H4 (cell line): Measurements from ENCODE around the gene MRPS15. TPM values are rescaled to one million over a fixed set of nuclear protein-coding genes. Genes with fewer than 3 reads are reported as not detected.
"Not testable (repeated sequence)": the region's sequence is repeated elsewhere in the genome, so short reads cannot be mapped to it uniquely, and the experiment has no call there.

Experiments
- DNase-seq: peaks from one replicate; pipeline ENCODE4 v3.0.0-alpha.2; 2015; ENCODE audit warnings: low spot score
- total RNA-seq: library from RNA; depleted of rRNA; stranded (reverse); fragments of >200 nt; shearing (Covaris generic); gene quantifications from 2 replicates; pipeline ENCODE4 v1.2.3, GENCODE V29; 2014; rRNA removed

MRPS15 gene
- total RNA-seq, result 113 and 121 TPM in 2 replicates

- peak; percentile 95 for DNase-seq
Observed at GRCh38 chr1:36463803-36464604, at the start of gene MRPS15. MRPS15 (minus strand) TSS chr1:36464384; CDS start chr1:36464275, 109 bp downstream.

GRCh38 chr1:36512842-36513241 is 48.7 kb upstream of the MRPS15 start:
- DNase-seq, result no peak

GRCh38 chr1:36511804-36512798 is 47.9 kb upstream of the MRPS15 start:
- DNase-seq, result peak; percentile 23

- not testable (repeated sequence) for DNase-seq
Observed at GRCh38 chr1:36511220-36511619, 47.0 kb upstream of the MRPS15 start.

- no peak for DNase-seq
Observed at GRCh38 chr1:36510418-36510817, 46.2 kb upstream of the MRPS15 start.

GRCh38 chr1:36508257-36508656 is 44.1 kb upstream of the MRPS15 start:
- no peak for DNase-seq

- no peak for DNase-seq
Observed at GRCh38 chr1:36506276-36506920, 42.2 kb upstream of the MRPS15 start.

- DNase-seq, result no peak
Observed at GRCh38 chr1:36503733-36504132, 39.5 kb upstream of the MRPS15 start.

- DNase-seq, result no peak
Observed at GRCh38 chr1:36503159-36503558, 39.0 kb upstream of the MRPS15 start.

- no peak for DNase-seq
Observed at GRCh38 chr1:36502616-36503015, 38.4 kb upstream of the MRPS15 start.

GRCh38 chr1:36501911-36502310 is 37.7 kb upstream of the MRPS15 start:
- not testable (repeated sequence) for DNase-seq

- no peak for DNase-seq
Observed at GRCh38 chr1:36497207-36497606, 33.0 kb upstream of the MRPS15 start.

- no peak for DNase-seq
Observed at GRCh38 chr1:36494971-36495370, 30.8 kb upstream of the MRPS15 start.

- DNase-seq, result no peak
Observed at GRCh38 chr1:36493524-36493923, 29.3 kb upstream of the MRPS15 start.

- DNase-seq, result no peak
Observed at GRCh38 chr1:36492491-36492890, 28.3 kb upstream of the MRPS15 start.

GRCh38 chr1:36489258-36490051 is 25.3 kb upstream of the MRPS15 start:
- DNase-seq, result not testable (repeated sequence)

GRCh38 chr1:36487906-36488305 is 23.7 kb upstream of the MRPS15 start:
- no peak for DNase-seq

- not testable (repeated sequence) for DNase-seq
Observed at GRCh38 chr1:36487336-36487725, 23.1 kb upstream of the MRPS15 start.

GRCh38 chr1:36486439-36487335 is 22.5 kb upstream of the MRPS15 start:
- DNase-seq, result no peak

- no peak for DNase-seq
Observed at GRCh38 chr1:36486093-36486438, 21.9 kb upstream of the MRPS15 start.
